ENCODE results near the gene CADPS.

DNA sequence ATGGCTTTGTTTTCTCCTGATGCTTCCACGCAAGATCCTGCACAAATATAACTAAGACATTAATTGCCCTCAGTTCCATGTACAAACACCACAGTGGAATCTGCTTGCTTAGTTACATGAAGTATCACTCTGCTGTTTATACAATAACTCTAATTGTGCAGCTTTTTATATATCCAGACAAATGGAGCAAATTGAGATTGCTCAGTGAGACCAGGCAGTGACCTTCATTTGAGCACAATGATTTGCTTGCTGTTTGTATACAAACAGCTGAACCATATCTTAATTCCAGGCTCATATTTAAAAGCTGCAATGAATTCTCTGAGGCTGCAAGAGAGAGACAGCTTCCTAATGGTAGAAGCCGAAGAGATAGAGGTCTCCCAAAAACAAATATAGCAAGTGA, 243.7 kb downstream of the CADPS start:
- TF ChIP-seq, protein P1, sequence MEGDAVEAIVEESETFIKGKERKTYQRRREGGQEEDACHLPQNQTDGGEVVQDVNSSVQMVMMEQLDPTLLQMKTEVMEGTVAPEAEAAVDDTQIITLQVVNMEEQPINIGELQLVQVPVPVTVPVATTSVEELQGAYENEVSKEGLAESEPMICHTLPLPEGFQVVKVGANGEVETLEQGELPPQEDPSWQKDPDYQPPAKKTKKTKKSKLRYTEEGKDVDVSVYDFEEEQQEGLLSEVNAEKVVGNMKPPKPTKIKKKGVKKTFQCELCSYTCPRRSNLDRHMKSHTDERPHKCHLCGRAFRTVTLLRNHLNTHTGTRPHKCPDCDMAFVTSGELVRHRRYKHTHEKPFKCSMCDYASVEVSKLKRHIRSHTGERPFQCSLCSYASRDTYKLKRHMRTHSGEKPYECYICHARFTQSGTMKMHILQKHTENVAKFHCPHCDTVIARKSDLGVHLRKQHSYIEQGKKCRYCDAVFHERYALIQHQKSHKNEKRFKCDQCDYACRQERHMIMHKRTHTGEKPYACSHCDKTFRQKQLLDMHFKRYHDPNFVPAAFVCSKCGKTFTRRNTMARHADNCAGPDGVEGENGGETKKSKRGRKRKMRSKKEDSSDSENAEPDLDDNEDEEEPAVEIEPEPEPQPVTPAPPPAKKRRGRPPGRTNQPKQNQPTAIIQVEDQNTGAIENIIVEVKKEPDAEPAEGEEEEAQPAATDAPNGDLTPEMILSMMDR (IDR thresholded peaks at IDR 0.05; ENCODE audit: low read length), result no peak
- TF ChIP-seq EZH2 (IDR thresholded peaks at IDR 0.05; ENCODE audit: borderline replicate concordance, low read length), result no peak

Data from OCI-LY1 (cell line).